Islet precursor cell (in vitro differentiated cells): ENCODE results near the gene ADAM11.

Experiments
- DNase-seq: peaks from one replicate; pipeline ENCODE4 v3.0.0-alpha.2; 2018

Gene ADAM11

GRCh38 chr17:44757045-44757917, 1.5 kb upstream of the ADAM11 start:
- DNase-seq = no peak

GRCh38 chr17:44757918-44758413, 822 bp upstream of the ADAM11 start:
- DNase-seq = no peak

- no peak for DNase-seq
Observed at GRCh38 chr17:44759086-44759915, 513 bp downstream of the ADAM11 start.

- no peak for DNase-seq
Observed at GRCh38 chr17:44759916-44760243, 1.1 kb downstream of the ADAM11 start.

GRCh38 chr17:44760474-44761308, 1.9 kb downstream of the ADAM11 start:
- no peak for DNase-seq

- DNase-seq = no peak
Observed at GRCh38 chr17:44761932-44762810, 3.4 kb downstream of the ADAM11 start.

GRCh38 chr17:44763170-44763569, 4.4 kb downstream of the ADAM11 start:
- DNase-seq = no peak

GRCh38 chr17:44765965-44766364, 7.2 kb downstream of the ADAM11 start:
- DNase-seq = no peak

- no peak for DNase-seq
Observed at GRCh38 chr17:44766409-44767038, 7.7 kb downstream of the ADAM11 start.

GRCh38 chr17:44767493-44767892, 8.7 kb downstream of the ADAM11 start:
- DNase-seq = no peak

- DNase-seq = no peak
Observed at GRCh38 chr17:44768505-44769142, 9.8 kb downstream of the ADAM11 start.

GRCh38 chr17:44769230-44769629, 10.4 kb downstream of the ADAM11 start:
- DNase-seq = no peak

GRCh38 chr17:44769647-44770084, 10.9 kb downstream of the ADAM11 start:
- no peak for DNase-seq

- DNase-seq = no peak
Observed at GRCh38 chr17:44770166-44770925, 11.6 kb downstream of the ADAM11 start.

GRCh38 chr17:44772308-44773045, 13.7 kb downstream of the ADAM11 start:
- no peak for DNase-seq

- DNase-seq = no peak
Observed at GRCh38 chr17:44773140-44773539, 14.4 kb downstream of the ADAM11 start.

- DNase-seq = peak; percentile 98
Observed at GRCh38 chr17:44774271-44775135, 15.7 kb downstream of the ADAM11 start.

- DNase-seq = no peak
Observed at GRCh38 chr17:44775136-44775837, 16.5 kb downstream of the ADAM11 start.
